ENCODE measurements around the gene NRG3.
"Not testable (repeated sequence)": the region's sequence is repeated elsewhere in the genome, so short reads cannot be mapped to it uniquely, and the experiment has no call there.

Gene NRG3

DNA sequence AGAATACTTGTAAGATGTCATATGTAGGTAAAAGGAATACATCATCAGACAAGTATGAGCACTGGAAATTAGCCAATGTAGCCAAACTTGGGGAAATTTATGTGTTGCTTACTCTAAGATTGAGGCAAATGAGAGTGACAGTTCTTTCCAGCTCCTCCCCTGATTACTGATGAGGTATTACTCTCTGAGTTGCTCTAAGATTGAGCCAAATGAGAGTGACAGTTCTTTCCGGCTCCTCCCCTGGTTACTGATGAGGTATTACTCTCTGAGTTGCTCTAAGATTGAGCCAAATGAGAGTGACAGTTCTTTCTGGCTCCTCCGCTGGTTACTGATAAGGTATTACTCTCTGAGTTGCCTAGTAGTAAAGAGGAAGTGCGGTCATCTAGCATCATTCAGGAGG, 435.8 kb downstream of the NRG3 start:
- no peak for DNase-seq

DNA sequence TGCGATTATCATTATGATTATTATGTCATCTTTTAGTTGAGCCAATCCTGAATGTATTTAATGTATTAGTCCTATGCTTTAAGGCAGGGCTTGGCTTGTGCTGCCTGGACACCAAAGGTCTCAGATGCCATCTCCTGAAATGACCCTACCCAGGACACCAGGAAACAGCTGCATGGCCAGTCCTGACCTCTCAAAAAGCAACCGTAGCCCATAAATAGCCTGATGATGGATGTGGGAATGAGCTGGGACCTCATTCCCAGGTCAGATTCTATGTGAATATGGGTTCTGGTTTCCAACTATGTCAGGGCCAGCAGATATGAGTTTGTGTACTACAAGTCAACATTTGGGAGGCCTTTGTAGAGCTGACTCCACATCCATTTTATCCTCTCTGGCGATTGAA, 438.4 kb downstream of the NRG3 start:
- DNase-seq = no peak

DNA sequence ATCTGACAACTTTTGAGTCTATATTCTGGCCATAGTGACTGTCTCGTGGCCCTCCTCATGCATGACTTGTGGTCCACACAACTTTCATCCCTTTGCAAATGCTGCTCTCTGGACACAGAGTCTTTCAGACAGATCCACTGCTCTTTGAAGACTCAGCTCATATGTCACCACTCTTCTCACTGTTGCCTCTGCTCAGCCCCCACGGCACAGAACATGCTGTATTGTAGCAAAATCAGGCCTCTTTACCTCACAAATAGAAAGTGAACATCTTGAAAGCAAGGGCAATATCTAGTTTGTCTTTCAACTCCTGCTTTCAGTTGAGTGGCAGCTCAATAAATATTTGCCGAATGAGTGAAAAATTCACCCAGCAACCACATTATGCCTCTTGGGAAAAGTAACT, 443.5 kb downstream of the NRG3 start:
- DNase-seq = no peak

DNA sequence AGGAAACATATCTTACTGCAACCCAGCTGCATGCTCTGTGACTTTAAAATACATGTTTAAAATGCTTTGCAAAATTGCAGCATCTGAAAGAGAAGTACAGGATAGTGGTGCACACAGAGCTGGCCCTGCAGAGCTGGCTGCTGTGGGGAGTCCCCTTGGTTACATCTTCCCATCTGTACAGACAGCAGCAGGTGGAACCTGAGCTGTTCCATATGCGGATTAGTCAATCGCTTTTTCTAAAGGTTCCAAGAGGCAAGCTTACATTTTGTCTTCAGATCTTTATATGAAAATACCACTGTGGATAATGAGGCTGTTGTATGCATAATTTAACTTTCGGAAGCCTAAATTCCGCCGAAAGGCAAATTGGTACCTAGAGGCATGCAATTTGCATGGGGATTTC, 444.1 kb downstream of the NRG3 start:
- no peak for DNase-seq

DNA sequence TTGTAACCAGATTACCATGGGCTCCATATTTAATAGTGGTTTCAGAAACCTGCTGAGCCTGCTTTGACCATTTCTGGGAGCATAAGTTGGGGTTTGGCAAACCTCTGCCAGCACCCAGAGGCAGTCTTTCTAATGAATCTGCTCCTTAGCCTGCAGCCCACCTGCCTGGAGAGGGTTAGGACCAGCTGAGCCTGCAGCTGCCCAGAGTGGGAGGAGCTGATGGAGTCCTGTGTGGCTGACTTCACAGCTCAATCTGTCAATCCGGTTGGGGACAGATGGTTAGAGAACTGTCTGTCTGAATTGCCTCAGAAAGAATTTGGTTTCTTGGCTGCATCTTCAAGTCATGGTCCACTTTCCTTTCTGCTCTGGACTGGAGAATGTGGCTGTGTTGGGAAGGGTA, 444.6 kb downstream of the NRG3 start:
- DNase-seq = no peak

DNA sequence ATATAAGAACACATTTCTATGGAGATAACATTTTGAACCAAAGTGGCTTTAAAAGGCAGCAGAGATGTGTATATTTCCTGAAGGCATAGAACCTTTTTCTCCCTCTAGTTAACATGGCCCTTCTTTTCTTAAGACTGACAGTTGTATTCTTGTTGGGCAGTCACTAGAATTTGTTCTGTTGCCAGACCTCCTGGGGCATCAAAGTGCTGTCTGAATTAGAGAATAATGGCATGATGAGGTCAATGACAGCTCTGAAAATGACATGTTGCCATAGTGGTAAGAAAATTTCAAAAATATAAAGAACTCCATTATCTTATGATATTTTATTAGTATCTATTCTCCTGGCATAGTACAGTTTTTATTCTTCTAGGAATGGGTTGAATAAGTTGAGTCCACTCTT, 446.7 kb downstream of the NRG3 start:
- DNase-seq = no peak

DNA sequence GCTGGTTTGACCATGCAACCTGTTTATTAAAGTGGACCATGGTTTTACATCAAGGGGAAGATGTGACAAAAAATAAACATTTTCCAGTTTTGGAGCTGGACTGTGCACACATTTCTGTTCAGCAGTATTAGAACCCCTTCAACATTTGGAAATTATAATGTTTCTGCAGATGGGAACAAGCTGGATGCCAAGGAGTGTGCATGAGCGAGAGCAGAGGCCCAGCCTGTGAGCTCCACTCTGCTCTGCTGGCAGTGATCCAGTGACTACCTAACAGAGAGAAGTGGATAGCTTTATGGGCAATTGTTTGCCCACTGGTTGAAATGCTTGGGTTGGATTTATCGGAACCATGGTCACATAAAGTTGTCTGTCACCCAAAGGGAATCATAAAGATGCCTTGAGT, 456.7 kb downstream of the NRG3 start:
- DNase-seq = no peak

DNA sequence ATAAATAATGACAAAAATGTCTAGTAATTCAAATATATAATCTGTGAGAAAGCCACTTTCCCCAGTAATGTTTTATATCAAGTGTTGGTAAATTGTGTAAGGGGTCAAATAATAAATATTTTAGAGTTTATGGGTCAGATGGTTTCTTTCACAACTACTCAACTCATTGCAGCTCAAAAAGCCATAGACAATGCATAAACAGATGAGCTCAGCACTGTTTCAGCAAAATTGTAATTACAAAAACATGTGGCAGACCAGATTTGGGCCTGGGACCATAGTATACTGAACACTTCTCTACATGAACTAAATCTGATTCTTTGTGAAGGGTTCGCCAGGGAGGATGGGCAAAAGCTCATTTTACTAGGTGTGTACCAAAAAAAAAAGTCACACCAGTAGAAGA, 460.8 kb downstream of the NRG3 start:
- no peak for DNase-seq

DNA sequence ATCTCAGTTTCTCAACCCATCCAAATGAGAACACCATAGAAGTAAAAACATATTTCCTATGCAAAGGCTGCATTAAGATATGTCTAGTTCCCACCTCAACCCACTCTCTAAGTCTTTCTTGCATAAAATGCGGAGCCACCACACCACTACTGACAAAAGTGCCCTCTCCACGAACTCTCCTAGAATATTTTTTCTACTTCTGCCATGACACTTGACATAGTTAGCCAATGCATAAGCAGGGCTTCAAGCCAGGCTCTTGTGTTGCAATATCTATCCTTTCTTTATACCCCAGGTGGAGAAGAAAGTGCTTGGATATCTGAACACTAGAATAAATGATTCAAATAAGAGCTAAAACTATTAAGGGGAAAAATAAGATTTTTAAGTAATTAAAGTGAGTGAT, 465.2 kb downstream of the NRG3 start:
- DNase-seq = no peak

DNA sequence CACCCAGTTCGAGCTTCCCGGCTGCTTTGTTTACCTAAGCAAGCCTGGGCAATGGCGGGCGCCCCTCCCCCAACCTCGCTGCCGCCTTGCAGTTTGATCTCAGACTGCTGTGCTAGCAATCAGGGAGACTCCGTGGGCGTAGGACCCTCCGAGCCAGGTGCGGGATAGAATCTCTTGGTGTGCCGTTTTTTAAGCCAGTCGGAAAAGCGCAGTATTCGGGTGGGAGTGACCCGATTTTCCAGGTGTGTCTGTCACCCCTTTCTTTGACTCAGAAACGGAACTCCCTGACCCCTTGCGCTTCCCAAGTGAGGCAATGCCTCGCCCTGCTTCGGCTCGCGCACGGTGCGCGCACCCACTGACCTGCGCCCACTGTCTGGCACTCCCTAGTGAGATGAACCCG, 474.6 kb downstream of the NRG3 start:
- not testable (repeated sequence) for DNase-seq

DNA sequence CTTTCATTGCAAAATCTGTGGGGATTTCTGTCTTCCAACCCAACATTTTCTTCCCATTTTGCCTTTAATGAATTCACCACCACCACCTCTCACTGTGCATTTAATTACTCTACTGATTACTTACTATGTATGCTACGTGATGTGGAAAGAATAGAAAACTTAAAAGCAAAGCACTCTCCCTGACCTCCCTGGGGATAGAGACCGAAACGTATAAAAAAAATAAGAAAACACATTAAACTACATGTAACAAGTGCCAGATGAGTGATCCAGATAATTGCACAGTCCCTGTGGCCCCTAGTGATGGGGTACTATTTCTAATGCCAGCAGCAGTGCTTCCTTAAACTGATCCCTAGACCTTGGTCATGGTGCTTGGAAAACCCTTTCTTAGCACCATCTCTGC, 478.4 kb downstream of the NRG3 start:
- no peak for DNase-seq

DNA sequence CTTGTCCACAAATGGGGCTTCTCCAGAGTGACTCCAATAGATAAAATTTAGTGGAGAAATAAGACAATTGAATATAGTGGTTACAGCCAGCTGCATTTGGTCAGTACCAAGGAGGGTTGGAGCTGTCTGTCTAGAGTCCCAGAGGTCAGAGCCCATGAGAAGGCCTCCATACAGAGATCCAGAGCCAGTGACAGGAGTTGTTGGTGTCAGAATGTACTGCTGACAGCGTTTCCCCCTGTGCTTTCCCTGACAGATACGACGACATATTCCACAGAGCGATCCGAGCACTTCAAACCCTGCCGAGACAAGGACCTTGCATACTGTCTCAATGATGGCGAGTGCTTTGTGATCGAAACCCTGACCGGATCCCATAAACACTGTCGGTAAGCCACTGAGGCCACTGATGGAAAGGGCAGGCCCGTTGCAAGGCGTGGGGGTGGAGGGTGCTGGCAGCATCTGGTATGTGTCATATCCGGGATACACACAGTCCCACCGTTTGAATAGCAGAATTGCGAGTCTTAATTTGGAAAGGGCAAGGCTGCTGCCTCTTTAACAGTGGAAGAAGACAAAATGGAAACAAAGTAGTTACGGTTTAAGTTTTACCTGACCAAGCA, 483.6 kb downstream of the NRG3 start:
- DNase-seq = no peak

DNA sequence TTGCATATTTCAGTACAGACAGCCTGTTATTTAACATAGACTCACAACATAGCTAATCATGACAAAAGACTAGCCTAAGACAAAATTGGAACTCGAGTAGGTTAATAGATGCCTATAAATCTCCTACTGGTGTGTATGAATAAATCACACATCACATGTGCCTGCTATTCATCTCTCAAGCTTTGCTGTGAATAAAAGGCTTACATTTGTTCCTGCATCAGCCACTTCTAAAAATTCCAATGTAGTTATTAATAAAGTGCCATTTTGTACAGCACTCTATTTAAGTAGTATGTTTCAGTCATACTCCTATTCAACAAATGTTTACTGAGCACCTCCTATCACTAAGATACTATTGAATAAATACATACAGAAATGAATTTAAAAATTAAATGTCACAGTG, 486.3 kb downstream of the NRG3 start:
- DNase-seq = no peak

DNA sequence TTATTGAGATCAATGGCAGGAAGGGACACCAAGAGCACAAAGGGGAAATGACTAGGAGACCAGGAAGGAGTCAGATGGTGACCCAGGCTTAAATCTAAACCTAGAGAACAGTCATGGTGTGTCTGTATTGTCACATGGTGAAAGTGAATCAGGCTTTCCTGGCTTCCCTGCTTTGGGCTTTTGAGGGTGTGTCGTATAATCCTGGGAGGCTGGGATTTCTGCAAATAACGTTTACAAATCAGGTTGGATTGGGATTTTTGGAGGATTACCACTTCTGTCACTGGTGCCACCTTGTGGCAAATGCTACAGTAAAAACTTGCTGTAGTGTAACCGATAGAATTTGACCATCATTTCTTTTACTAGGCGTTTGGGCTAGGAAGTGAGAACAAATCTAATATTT, 502.6 kb downstream of the NRG3 start:
- DNase-seq = no peak

DNA sequence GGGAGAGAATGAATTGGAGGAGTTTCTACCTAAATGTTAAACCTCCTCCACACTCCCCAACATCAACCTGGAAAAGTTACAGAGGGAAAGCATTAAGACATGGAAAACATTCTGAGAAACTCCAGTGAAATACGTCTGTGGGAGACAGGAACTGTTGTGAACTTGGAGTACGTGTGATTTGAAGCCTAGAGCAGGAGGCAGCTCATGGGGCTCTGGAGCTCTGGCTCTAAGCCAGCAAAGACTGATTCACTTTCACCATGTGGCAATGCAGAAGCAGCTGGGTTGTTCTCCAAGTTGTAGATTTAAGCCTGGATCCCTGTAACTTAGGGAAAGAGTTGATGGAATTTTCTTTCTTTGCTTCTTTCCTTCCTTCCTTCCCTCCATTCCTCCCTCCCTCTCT, 503.2 kb downstream of the NRG3 start:
- DNase-seq = no peak

DNA sequence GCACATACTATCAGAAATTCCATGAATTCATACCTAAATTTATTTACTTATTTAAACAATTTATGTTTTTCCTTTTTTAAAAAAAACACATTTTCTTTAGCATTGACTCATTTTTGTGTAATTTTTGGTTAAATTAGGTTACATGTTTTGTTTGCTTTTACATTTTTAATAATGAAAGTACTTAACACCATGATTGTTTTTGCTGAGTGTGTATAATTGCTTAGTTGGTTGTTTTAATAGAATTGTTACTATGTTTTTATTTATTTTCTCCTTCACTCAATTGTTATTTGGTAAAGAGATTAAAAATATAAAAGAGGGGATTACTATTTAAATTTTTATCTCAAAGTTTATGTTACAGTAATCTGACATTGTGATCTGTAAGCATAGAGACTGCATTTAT, 508.4 kb downstream of the NRG3 start:
- DNase-seq = no peak

DNA sequence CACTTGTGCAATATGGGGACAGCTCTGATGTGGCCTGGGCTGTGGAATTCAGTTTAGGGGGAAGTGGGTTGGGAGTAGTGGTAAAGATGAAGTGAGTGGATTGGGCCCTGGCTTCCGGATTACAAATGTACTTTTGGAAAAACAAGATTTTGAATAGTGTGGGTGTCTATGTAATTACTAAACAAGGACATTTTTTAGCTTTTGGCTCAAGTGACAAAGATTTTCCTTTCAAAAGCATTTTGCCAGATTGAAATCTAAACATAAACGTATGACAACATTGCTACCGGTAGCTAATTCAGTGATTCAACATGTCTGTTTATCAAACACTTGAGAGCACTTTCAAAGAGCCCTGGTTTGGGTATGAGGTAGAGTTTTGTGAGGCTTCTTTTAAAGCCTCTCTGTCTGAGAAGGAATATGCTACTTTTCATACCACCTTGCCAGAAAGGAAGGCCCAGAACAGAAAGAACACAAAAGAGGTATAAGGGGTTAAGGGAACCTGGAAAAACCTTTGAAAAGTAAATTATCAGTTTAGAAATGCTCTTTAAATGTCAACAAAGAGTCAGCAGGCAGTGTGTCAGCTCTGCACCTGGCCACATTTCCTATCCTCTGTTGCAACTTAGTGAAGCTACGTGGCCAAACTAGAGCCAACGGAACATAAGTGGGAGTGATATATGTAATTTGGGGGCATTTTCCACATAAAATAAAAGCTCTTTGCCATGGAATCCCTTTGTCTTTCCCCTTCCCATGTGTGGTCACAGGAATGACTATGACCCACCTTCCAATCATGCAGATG, 516.1 kb downstream of the NRG3 start:
- DNase-seq = no peak

DNA sequence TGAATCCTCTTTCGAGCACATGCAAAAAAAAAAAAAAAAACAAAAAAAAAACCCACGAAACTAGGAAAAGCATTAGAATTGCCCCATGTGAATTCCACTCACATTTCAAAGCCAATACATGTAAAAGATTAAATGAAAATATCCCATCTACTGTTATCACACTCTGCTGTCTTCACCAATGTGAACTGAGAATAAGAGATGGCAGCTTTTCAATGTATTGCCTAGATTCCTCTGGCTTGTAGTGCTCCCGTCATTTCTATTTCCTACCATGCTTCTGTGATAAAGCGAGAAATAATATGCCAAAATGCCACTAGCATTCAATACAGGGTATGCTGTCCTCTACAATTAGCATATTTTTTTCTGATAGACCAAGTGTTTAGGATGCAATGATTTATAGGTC, 517.0 kb downstream of the NRG3 start:
- DNase-seq = no peak

DNA sequence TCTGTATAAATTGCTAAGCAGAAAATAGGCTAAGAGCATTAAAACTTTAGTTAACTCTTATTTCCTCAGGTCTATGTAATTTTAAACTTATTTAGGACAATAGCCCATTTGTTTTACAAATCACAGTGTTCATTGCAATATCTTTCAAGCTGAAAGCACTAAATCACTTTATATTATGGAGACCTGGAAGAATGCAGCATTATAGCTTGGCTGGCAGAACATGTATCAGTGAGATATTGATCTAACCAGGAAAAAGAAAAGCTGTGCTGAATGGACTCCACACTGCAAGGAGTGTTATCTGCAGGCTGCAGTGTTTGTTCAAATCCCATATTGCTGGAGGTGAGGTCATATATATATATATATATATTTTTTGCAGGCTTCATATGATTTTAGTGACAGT, 517.5 kb downstream of the NRG3 start:
- DNase-seq = no peak

DNA sequence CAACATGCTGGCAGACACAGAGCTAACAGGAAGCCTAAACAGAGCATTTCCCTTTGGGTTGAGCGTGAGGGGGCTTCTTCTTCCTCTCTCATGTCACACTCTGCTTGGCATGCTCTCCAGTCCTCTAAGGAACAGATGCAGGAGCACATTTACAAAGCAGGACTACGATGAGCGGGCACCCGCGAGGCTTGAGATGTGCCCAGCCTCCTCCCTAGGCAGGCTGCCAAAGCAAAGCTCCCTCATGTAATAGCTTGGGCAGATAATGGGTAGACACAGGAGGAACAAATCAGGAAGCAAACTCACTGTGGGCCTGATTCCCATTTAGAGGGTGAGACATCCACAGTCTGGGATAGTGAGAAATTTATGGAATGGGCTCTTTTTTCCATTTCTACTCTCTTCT, 519.1 kb downstream of the NRG3 start:
- DNase-seq = no peak

DNA sequence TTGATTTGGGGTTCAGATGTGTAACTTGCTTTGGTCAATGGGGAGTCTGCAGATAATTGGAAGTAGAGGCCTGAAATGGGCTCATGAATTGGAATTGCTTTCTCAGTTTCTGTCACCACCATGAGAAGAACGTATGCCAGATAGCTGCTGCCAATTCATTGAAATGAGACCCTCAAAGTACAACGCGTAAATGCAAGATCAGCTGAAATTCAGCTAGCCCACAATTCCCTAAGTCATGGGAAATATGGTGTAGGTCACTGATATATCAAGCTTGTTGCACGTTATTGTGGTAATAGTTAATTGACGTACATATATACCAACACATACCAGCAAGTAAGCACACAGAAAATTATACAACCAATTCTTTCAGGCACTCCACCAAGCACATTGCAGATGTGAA, 520.0 kb downstream of the NRG3 start:
- DNase-seq = no peak

DNA sequence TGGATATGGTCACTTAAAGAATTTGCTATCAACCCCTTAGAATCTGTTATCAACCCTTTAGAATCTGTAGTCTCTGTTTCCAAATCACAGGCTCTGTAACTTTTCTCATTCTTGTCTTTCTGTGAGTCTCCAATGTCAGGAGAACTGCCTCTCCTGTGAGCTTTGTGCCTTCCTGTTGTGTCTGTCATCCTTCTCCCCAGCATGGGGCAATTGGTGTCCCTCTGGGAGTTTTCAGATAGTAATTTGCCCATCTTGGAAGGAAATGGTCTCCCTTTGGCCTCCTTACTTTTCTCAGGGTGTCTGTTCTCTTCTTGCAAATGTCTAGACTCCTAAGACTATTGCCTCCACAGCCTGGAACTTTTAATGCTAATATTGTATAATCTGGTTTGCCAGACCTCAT, 521.9 kb downstream of the NRG3 start:
- no peak for DNase-seq

DNA sequence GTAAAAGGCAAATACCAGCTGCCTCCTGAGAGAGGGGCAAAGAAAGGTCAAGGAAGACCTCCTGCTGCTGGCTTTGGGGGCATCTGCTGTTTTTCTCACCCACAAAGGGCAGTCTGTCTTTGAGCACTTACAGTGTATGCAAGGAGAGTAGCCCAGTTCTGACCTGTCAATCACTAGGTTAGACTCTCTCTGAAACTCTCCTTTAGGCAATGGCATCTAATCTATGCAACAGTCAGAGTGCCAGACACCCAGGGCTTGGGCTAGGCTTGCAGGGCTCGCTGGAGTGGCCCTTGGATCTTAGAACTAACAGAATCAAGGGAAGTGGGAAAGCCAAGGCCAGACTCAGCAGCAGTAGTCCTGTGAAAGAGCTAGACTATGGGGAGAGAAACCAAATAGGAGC, 522.9 kb downstream of the NRG3 start:
- no peak for DNase-seq

DNA sequence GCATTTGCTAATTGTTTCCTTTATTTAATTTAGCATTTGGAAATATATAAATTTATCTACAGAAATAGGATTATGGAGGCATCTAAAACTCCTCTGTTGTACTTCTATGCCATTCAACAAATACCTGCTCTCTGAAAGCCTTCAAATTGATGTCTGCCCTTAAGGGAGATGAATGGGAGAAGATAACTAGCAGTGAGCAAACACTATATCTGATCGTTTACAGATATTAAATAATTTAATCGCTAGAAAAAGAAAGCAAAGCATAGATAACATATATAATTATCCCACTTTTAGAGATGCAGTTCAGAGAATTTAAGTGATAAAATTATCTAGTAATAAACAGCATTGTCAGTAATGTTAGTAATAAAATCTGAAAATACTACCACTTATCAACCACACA, 524.9 kb downstream of the NRG3 start:
- no peak for DNase-seq

DNA sequence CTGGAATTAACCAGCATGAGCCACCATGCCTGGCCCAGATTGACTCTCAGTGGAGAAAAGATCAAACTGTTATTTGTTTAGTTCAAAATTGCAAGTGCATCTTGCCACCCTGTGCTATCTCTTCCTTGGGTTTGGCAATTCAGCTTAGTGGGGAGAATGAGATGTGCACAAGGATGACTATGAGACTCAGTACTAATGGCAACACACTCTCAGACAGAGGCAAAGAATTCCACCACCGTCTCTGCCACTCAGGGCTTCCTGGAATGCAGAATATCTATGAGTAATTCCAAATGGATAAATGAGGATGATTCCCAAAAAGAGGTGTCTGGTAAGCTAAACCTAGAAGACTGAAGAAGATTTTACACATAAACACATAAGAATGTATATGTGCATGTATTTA, 525.8 kb downstream of the NRG3 start:
- no peak for DNase-seq

Measured in stimulated activated CD4-positive, alpha-beta T cell treated with anti-CD3 and anti-CD28 coated beads, Interleukin-12 subunit alpha, Interleukin-12 subunit beta, amount 100 ng/mL, for 4 hours (primary cell).